Stimulated activated CD8-positive, alpha-beta memory T cell treated with anti-CD3 and anti-CD28 coated beads, Interleukin-4, amount 100 ng/mL, for 4 hours (primary cell): ENCODE measurements around the gene PYDC1.
A peak's percentile ranks its signal among the peaks of the same experiment; 100 is the strongest.
"Not testable (repeated sequence)": the region's sequence is repeated elsewhere in the genome, so short reads cannot be mapped to it uniquely, and the experiment has no call there.

Source experiments
- DNase-seq, 2 donors: peaks; one replicate each; pipeline ENCODE4 v3.0.0-alpha.2; 2020; ENCODE audit warnings: low read depth in 2 of 2, low spot score in 1 of 2

The PYDC1 gene

DNA sequence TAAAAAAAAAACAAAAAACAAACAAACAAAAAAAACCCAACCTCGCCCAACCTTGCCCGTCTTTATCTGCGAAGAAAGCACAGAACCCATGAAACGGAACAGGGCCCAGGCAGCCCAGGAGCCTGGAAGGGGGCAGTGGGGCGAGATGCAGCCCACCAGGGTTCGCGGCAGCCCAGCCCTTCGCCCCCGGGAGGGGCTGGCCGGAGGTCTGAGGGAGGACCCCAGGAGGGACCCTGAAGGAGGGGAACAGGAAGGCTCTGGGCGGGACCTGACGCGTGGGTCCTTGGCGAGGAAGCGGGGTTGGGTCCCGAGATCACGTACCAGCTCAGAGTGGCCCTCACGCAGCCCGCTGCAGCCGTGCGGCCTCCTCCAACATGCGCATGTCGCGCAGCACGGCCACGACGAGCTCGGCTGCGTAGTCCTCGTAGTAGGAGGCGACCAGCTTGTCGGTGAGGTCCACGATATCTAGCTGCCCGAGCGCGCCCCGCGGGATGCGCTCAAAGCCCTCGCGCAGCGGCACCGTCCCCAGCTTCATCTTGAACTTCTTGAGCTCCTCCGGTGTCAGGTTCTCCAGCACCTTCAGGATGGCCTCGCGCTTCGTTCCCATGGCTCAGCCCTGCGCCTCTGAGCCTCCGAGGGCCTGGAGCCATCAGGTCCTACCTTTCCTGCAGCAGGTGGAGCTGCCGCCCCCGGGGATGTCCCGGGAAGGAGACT lies at the start of gene PYDC1:
Gene PYDC1 (minus strand): TSS at position 714 of the 714 bp plus-strand sequence. CDS start 107 bp downstream, at position 607.
- DNase-seq = no peak

DNA sequence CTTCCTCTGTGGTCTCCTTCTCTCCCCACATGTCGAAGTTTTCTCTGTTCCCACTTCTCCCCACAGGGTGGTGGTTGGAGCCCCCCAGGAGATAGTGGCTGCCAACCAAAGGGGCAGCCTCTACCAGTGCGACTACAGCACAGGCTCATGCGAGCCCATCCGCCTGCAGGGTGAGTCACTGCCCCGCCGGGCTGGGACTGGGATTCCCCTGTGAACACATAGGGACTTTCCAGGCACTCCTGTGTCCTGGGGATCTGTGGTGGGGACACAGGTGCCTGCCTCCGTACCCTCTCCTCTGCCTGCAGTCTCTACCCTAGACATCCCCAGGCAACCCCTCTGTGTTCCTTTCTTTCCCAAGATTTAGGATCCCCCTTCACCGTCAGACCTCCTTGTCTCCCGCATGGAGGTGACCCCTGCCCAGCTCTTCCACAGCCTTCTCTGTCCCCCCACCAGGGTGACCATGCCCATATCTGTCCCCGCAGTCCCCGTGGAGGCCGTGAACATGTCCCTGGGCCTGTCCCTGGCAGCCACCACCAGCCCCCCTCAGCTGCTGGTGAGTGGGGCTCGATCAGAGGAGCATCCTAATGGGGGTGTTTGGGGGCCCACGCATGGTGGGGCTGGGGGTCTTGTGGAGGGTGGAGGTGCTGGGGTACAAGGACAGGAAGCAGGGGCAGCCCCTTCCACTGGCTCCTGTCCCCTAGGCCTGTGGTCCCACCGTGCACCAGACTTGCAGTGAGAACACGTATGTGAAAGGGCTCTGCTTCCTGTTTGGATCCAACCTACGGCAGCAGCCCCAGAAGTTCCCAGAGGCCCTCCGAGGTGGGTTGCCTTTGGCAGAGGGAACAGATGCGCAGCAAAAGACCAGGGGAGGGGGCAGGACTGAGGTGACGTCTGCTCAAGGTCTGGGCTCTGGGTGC lies 48.7 kb upstream of the PYDC1 start:
- peak; percentile 40 to 61 for DNase-seq

DNA sequence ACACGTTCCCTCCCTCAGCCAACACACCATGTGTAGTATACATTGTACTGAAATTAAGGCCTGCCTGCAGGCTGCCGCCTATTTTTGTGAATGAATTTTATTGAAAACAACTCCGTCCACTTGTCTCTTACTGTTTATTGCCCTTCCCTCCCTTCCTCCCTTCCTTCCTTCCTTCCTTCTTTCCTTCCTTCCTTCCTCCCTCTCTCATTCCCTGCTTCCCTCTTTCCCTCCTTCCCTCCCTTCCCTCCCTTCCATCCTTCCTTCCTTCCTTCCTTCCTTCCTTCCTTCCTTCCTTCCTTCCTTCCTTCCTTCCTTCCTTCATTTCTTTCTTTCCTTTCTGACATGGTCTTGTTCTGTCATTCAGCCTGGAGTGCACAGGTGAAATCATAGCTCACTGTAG lies 45.1 kb upstream of the PYDC1 start:
- DNase-seq = no peak

DNA sequence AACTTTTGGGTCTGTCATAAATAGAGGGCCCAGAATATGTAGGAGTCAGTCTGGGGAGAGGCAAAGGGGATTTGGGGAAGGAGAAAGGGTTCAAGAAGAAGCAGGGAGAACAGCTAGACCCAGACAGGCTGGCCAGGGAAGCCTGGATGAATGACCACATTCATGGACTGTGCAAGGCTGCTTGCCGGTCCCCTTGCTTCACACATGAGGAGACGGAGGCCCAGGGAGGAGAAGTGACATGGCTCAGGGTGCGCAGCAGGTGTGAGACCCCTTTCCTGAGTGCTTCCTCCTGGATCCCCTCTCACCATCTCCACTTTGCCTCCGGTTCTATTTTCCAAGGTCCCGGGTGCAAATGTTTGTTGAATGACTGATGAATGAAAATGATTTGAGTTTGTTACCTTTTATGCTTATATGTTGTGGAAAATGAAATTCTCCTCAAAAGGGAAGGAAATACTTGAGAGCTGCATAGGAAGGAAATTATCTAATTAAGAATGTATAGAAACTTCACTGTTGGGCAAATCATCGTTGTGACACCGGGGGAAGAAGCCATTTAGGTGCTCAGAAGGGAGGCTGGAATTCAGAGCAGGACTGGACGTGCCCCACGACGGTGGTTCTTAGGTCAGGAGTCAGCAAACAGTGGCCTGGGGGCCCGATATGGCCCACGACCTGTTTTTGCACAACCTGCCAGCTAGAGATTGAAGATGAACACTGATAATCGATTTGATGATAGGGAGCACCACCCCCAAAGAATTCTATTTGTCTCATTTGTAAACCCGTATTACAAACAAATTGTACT lies 43.4 kb upstream of the PYDC1 start:
- DNase-seq = no peak

- no peak for DNase-seq
Measured at GRCh38 chr16:31258366-31258765, 41.4 kb upstream of the PYDC1 start.

DNA sequence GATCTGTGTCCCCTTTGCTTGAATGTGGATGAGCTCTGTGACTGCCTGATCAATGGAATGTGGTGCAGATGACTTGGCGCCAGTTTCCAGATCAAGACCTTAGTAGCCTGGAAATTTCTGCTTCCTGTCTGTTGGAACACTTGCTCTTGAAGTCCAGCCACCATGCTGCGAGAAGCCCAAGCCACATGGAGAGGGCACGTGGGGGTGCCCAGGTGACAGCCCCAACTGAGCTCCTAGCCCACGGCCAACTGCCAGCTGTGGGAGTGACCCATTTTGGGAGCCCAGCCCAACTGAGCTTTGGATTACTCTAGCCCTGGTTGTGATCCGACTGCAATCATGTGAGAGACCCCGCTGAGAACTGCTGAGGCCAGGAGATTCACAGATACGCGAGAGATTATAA lies 39.5 kb upstream of the PYDC1 start:
- no peak for DNase-seq

GRCh38 chr16:31253642-31254045 lies 36.7 kb upstream of the PYDC1 start:
- no peak for DNase-seq

DNA sequence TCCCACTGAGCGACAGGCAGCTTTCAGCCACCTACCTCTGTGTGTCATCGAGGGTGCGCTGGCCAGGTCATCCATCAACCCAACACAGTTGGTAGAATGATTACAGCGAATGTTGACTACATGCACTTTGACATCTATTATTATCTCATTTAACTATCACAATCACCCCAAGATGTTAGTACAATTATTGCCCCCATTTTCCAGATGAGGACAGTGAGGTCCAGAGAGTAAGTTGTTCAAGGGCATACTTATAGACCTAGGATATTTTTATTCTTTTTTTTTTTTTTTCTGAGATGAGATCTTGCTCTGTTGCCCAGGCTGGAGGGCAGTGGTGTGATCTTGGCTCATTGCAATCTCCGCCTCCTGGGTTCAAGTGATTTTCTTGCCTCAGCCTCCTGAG lies 34.5 kb upstream of the PYDC1 start:
- no peak for DNase-seq

GRCh38 chr16:31250782-31251384 lies 33.9 kb upstream of the PYDC1 start:
- no peak for DNase-seq

DNA sequence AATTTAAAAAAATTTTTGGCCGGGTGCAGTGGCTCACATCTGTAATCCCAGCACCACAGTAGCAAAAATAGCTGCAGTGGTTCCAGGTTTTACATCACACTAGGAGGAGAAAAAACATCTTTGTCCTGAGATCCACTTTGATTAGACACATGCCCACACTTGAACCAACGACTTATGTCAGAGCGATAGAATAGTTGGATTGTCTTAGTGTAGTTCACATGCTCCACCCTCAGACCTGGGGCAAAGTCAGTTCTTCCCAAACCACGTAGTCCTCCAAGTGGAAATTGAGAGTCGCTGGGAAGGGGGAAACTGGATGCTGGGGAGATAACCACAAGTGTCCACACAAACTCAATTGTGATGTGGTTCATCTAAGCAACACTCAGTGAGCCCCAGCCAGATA lies 31.4 kb upstream of the PYDC1 start:
- no peak for DNase-seq

GRCh38 chr16:31246296-31246695 lies 29.4 kb upstream of the PYDC1 start:
- DNase-seq = no peak

DNA sequence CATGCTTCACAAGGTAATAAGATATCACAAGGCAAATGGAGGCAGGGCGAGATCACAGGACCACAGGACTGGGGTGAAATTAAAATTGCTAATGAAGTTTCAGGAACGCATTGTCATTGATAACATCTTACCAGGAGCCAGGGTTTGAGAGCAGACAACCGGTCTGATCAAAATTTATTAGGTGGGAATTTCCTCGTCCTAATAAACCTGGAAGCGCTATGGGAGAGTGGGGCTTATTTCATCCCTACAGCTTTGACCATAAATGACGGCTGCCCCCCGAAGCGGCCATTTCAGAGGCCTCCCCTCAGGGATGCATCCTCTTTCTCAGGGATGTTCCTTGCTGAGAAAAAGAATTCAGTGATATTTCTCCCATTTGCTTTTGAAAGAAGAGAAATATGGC lies 28.7 kb upstream of the PYDC1 start:
- not testable (repeated sequence) for DNase-seq

- DNase-seq = no peak
Measured at GRCh38 chr16:31243734-31244670, 27.1 kb upstream of the PYDC1 start.

DNA sequence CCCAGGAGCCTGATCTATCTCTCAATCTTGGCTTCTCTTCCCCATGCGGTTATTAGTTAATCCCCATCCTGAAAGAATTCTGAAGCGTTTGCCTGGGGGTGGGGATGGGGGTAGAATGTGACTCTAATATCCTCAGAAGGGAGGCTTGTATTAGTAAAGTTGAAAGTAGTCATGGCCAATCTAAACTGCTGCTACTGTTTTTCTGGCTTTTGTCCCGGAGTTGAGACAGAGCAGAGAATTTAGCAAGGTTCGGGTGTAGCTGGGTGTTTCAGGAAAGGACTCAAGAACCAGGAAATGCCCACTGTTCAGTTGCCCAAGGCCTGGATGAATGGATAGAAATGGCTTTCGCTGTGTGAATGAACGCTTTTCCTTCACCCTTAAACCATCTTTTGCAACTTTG lies 25.3 kb upstream of the PYDC1 start:
- no peak for DNase-seq

DNA sequence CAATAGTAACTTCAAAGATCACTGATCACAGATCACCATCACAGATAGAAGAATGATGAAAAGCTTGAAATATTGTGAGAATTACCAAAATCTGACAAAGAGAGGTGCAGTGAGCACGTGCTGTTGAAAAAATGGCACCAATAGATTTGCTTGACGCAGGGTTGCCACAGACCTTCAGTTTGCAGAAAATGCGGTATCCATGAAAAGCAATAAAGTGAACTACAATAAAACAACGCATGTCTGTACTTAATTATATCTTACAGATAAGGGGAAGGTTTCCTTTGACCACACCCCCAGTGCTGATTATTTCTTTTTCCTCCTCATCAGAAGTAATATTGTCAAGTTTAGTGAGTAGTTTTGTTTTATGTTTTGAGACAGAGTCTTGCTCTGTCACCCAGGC lies 21.1 kb upstream of the PYDC1 start:
- DNase-seq = no peak

- DNase-seq = no peak
Measured at GRCh38 chr16:31229501-31229900, 12.6 kb upstream of the PYDC1 start.

DNA sequence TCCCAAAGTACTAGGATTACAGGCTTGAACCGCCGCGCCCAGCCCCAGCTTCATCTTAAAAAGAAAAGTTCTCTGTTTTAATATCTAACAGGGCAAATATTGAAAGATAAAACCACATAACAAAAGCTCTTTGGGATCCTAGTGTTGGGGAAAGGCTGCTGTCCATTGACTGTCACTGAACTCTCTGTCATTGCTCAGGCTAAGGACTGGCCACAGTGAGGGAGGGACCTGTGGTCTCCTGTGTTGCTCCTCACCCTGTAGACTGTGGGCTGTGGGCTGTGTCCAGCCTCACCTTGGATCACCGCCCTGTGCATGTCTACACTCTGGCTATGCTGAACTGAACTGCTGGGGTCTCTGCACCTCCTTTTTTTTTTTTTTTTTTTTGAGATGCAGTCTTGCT lies 11.3 kb upstream of the PYDC1 start:
- DNase-seq = no peak

DNA sequence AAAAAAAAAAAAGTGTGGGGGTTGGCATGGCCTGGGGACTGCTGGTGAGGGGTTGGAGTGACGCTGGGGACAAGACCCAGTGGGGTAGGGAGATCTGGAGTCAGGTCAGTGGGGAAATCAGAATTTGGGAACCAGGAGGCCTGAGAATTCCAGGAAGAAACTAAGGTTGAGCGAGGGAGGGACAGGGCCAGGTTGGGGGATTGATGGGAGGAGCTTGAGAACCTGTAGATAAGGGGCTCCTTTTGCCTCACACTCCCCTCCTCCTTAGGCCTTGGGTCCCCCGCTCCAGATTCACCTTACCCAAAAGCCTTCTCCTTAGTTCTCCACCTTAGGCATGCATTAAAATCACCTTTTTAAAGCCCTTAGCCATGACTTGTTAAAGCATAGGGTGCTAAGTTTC lies 8.3 kb upstream of the PYDC1 start:
- no peak for DNase-seq

- no peak for DNase-seq
Measured at GRCh38 chr16:31224092-31224955, 7.4 kb upstream of the PYDC1 start.
